Endothelial cell (in vitro differentiated cells): ENCODE measurements around the gene PHF2. TPM values are rescaled to one million over a fixed set of nuclear protein-coding genes. Genes with fewer than 3 reads are reported as not detected.
A peak's percentile ranks its signal among the peaks of the same experiment; 100 is the strongest.

Source experiments
- DNase-seq: peaks from one replicate; pipeline ENCODE4 v3.0.0; 2021; ENCODE audit warnings: low spot score
- H3K27ac Mint-ChIP-seq: one replicate; pipeline ENCODE4 v1.8.0; 2021; ENCODE audit warnings: mixed read lengths, inconsistent platforms; ENCODE audit not compliant: unreplicated experiment
- H3K27me3 Mint-ChIP-seq: one replicate; pipeline ENCODE4 v1.8.0; 2021; ENCODE audit warnings: mild to moderate bottlenecking, moderate library complexity, mixed read lengths, inconsistent platforms; ENCODE audit not compliant: unreplicated experiment
- H3K36me3 Mint-ChIP-seq: one replicate; pipeline ENCODE4 v1.8.0; 2021; ENCODE audit warnings: mild to moderate bottlenecking, low read depth, mixed read lengths, inconsistent platforms; ENCODE audit not compliant: unreplicated experiment
- H3K4me1 Mint-ChIP-seq: one replicate; pipeline ENCODE4 v1.8.0; 2021; ENCODE audit warnings: mild to moderate bottlenecking, mixed read lengths, inconsistent platforms; ENCODE audit not compliant: unreplicated experiment
- H3K4me3 Mint-ChIP-seq: one replicate; pipeline ENCODE4 v1.8.0; 2021; ENCODE audit warnings: mild to moderate bottlenecking, mixed read lengths, inconsistent platforms; ENCODE audit not compliant: unreplicated experiment
- H3K9me3 Mint-ChIP-seq: one replicate; pipeline ENCODE4 v1.8.0; 2021; ENCODE audit warnings: mixed read lengths, inconsistent platforms; ENCODE audit not compliant: unreplicated experiment
- total RNA-seq: library from RNA; stranded (reverse); fragmentation: NEBNext Ultra II Directional; extraction: Animal tissue kit (Norgen Biotek cat#: 25700); gene quantifications from one replicate; pipeline ENCODE4 v1.2.1, GENCODE V29; 2021; ENCODE audit not compliant: unreplicated experiment
- TF ChIP-seq, protein P1 (sequence below): fragments of 200-600 bp; sonication (generic); IDR thresholded peaks from one replicate; pipeline ENCODE4 v1.5.0; 2021; ENCODE audit warnings: antibody characterized with exemption; ENCODE audit not compliant: unreplicated experiment

The PHF2 gene
- total RNA-seq, 1 donor from 2014 or later = 20.9 TPM

DNA sequence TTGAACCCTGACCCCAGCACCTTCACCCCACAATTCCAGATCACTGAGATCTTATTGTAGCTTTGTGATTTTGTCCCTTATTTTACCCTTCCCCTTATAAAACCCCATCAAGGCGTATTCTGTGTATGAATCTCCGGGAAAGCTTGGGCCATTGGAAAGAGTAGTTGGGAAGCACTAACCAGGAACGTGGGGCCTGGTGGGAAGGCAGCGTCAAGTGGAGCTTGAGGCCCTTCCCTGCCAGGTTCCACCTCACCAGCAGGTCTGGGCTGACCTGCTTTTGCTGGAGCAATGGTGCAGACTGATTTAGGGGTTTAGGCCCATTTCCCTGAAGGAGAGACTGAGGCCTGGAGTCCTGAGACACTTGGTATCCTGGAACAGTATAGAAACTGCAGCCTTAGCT is 9.3 kb downstream of the PHF2 start:
- TF ChIP-seq, protein P1, sequence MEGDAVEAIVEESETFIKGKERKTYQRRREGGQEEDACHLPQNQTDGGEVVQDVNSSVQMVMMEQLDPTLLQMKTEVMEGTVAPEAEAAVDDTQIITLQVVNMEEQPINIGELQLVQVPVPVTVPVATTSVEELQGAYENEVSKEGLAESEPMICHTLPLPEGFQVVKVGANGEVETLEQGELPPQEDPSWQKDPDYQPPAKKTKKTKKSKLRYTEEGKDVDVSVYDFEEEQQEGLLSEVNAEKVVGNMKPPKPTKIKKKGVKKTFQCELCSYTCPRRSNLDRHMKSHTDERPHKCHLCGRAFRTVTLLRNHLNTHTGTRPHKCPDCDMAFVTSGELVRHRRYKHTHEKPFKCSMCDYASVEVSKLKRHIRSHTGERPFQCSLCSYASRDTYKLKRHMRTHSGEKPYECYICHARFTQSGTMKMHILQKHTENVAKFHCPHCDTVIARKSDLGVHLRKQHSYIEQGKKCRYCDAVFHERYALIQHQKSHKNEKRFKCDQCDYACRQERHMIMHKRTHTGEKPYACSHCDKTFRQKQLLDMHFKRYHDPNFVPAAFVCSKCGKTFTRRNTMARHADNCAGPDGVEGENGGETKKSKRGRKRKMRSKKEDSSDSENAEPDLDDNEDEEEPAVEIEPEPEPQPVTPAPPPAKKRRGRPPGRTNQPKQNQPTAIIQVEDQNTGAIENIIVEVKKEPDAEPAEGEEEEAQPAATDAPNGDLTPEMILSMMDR = no peak
- Mint-ChIP-seq H3K4me3 (no peak overlapping the region), H3K36me3 (peaks cover 7% of the 10 kb centered on the region), H3K9me3 (no peaks in the 10 kb centered on the region), H3K4me1 (peaks cover 19% of the 10 kb centered on the region), H3K27me3 (peaks cover 4% of the 10 kb centered on the region), H3K27ac (no peak overlapping the region)
- DNase-seq = no peak

DNA sequence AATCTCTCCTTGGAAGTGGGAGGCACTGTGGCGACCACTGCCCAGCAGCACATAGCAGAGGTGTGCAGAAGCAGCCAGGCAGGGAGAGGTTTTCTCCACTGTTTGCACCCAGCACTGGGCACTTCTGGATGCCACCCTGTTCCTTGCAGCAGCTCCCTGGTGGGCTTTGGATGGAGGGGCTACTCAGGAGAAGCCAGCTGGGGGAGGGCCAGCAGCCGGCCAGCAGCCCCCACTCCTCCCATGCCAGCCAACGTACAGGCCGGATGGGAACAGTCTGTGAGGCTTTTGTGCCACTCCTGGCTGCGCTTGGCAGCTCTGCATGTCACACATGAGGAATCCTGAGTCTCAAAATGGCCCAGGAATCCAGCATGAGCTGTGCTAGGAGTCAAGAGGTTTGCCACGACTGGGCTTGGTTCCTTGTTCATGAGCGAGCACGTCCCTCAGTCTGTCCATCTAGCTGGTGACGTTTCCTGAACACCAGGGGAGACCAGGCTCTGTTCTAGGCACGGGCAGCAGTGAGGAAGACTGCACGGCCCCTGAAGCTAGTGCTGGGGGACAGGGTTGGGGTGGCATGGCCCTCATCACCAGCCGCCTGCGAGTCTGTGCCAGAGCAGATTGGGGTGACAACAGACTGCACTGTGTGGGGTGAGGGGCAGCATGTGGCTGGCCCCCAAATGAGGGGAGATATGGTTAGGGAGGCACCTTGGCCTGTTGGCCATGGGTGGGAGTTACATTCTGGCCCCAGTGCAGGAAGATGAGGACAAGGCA is 10.1 kb downstream of the PHF2 start:
- H3K36me3 Mint-ChIP-seq = peaks cover 7% of the 10 kb centered on the region
- H3K9me3 Mint-ChIP-seq = no peaks in the 10 kb centered on the region

DNA sequence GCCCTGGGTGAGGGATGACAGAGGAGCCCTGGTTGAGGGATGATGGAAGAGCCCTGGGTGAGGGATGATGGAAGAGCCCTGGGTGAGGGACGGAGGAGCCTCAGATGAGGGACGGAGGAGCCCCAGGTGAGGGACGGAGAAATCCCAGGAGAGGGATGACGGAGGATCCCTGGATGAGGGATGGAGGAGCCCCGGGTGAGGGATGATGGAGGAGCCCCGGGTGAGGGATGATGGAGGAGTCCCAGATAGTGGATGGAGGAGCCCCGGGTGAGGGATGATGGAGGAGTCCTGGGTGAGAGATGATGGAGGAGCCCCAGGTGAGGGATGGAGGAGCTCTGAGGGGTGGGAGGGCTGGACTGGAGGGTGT is 10.9 kb downstream of the PHF2 start:
- Mint-ChIP-seq H3K9me3 (no peaks in the 10 kb centered on the region), H3K27ac (no peak overlapping the region), H3K4me1 (peaks cover 19% of the 10 kb centered on the region), H3K4me3 (peak overlapping the region; percentile 21), H3K27me3 (peaks cover 4% of the 10 kb centered on the region), H3K36me3 (peaks cover 7% of the 10 kb centered on the region)
- DNase-seq = no peak
- TF ChIP-seq, protein P1 = no peak

More for the DNA sequence above, 10.1 kb downstream of the PHF2 start:
- H3K27me3 Mint-ChIP-seq = peaks cover 4% of the 10 kb centered on the region
- peaks cover 19% of the 10 kb centered on the region for H3K4me1 Mint-ChIP-seq
- no peak for DNase-seq
- H3K27ac Mint-ChIP-seq = no peak overlapping the region
- TF ChIP-seq, protein P1 = no peak
- peak overlapping the region; percentile 21 for H3K4me3 Mint-ChIP-seq

DNA sequence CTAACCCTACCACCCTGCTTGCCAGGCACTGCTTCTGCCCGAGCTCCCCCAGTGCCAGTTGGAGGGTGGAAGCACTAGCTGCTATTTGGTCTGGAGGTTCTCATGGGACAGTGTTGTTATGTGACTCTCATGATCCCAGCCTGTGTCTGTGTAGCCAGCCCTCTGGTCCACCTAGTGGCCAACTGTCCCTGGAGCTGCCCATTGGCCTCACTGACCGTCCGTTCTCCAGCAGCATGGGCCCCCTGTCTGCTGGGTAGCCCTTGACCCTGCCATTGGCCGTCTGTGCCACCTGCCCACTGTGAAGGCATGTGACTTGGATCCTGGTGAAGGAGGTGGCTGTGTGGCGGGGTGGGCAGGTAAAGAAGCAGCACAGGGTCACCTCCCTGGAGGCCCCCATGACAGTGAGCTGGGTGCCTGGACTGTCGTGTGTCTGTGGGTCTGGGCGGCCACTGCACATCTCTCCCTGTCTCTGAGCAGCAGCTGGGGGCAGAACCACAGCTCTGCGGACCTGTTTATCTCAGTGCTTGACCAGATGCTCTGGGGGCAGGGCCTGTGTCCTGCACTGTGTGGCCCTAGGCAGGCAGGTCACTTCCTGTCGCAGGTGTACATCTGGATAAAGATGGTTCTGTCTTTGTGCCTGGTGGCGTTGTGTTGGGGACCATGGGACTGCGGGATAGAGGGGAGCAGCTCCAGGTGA is 11.4 kb downstream of the PHF2 start:
- no peak overlapping the region for H3K4me3 Mint-ChIP-seq
- no peaks in the 10 kb centered on the region for H3K9me3 Mint-ChIP-seq
- TF ChIP-seq, protein P1 = no peak
- H3K4me1 Mint-ChIP-seq = peaks cover 19% of the 10 kb centered on the region
- DNase-seq = peak; percentile 38
- no peak overlapping the region for H3K27ac Mint-ChIP-seq
- peaks cover 7% of the 10 kb centered on the region for H3K36me3 Mint-ChIP-seq
- peaks cover 4% of the 10 kb centered on the region for H3K27me3 Mint-ChIP-seq
